GM19025 (cell line): ENCODE data around the gene CTSH.
"Not testable (repeated sequence)": the region's sequence is repeated elsewhere in the genome, so short reads cannot be mapped to it uniquely, and the experiment has no call there.

Experiments used
- ATAC-seq: cut with Tn5 transposase; IDR thresholded peaks from one replicate; pipeline ENCODE4 v1.9.1; 2021; ENCODE audit warnings: mild to moderate bottlenecking, low read depth, moderate library complexity; ENCODE audit not compliant: unreplicated experiment

Gene CTSH

GRCh38 chr15:78925076-78925624, 19.7 kb downstream of the CTSH start:
- ATAC-seq, result no peak

GRCh38 chr15:78923480-78924360, 21.1 kb downstream of the CTSH start:
- ATAC-seq, result no peak

GRCh38 chr15:78923015-78923414, 21.8 kb downstream of the CTSH start:
- ATAC-seq, result no peak

GRCh38 chr15:78922527-78922926, 22.3 kb downstream of the CTSH start:
- ATAC-seq, result no peak

- no peak for ATAC-seq
These were observed 22.9 kb downstream of the CTSH start for GRCh38 chr15:78921940-78922339.

- ATAC-seq, result no peak
These were observed 23.3 kb downstream of the CTSH start for GRCh38 chr15:78921517-78921916.

GRCh38 chr15:78917888-78918287, 27.0 kb downstream of the CTSH start:
- no peak for ATAC-seq

GRCh38 chr15:78916088-78916487, 28.8 kb downstream of the CTSH start:
- no peak for ATAC-seq

GRCh38 chr15:78915341-78916087, 29.3 kb downstream of the CTSH start:
- ATAC-seq, result no peak

GRCh38 chr15:78914027-78914764, 30.6 kb downstream of the CTSH start:
- ATAC-seq, result no peak

- no peak for ATAC-seq
These were observed 31.8 kb downstream of the CTSH start for GRCh38 chr15:78913012-78913411.

- ATAC-seq, result no peak
These were observed 32.5 kb downstream of the CTSH start for GRCh38 chr15:78912316-78912715.

- no peak for ATAC-seq
These were observed 34.6 kb downstream of the CTSH start for GRCh38 chr15:78910271-78910670.

- no peak for ATAC-seq
These were observed 35.0 kb downstream of the CTSH start for GRCh38 chr15:78909791-78910228.

- ATAC-seq, result no peak
These were observed 35.6 kb downstream of the CTSH start for GRCh38 chr15:78909160-78909695.

- ATAC-seq, result no peak
These were observed 37.3 kb downstream of the CTSH start for GRCh38 chr15:78907577-78907976.

- no peak for ATAC-seq
These were observed 38.6 kb downstream of the CTSH start for GRCh38 chr15:78906316-78906620.

- no peak for ATAC-seq
These were observed 40.1 kb downstream of the CTSH start for GRCh38 chr15:78904599-78905358.

GRCh38 chr15:78902281-78903032, 42.4 kb downstream of the CTSH start:
- not testable (repeated sequence) for ATAC-seq
